NCI-H446 (cell line): Measurements from ENCODE around the gene PIAS3.
A peak's percentile ranks its signal among the peaks of the same experiment; 100 is the strongest.

ENCODE experiments used
- DNase-seq, 2 experiments: peaks; one replicate each; lab custom pipeline; 2025; lab: John Stamatoyannopoulos, UW

Gene PIAS3

DNA sequence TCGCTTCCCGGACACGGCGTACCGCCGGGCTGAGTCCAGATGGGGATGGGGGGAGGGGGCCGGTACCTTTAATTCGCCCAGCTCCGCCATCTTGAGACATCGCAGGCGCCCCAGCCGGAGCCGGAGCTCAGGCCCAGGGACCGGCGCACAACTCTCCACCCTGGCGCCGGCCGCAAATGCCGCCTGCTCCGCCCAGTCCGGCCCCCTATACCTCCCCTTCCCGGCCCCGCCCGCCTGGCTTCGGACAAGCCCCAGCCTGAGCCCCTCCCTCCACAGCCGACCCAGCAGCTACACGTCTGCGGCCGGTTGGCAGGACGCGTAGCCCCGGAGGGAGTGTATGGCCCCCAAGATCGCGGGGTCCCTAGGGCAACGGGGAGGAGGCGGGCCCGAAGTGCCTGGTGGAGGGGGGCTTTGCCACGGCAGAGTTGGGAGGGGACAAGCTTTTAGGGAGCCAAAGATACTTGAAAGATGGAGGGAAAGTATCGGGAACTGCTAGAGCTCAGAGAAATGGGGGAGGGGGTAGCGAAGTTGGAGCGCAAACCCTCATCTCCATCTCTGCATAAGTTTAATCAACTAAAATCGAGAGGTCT, at the start of gene PIAS3:
PIAS3 (minus strand) TSS at position 181 of the 590 bp plus-strand sequence; CDS start at position 90, 91 bp downstream.
- peak; percentile 84 to 95 for DNase-seq

DNA sequence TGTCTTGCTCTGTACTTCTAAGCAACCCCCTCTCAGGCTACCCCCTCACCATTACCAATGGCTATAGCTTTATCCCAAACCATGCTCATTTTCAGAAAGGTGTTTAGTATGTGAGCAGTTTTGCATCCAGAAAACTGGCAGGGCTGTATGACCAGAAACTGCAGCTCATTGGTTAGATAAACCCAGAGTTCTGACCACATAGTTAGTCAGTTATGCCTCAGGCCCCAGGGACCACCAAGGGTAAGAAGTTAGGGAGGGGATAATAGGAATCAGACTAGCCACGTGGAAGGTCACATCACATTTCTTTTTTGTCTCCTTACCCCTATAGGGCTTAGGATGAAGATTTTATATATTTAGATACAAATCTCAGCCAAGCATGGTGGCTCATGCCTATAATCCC, 49.8 kb upstream of the PIAS3 start:
- no peak for DNase-seq

DNA sequence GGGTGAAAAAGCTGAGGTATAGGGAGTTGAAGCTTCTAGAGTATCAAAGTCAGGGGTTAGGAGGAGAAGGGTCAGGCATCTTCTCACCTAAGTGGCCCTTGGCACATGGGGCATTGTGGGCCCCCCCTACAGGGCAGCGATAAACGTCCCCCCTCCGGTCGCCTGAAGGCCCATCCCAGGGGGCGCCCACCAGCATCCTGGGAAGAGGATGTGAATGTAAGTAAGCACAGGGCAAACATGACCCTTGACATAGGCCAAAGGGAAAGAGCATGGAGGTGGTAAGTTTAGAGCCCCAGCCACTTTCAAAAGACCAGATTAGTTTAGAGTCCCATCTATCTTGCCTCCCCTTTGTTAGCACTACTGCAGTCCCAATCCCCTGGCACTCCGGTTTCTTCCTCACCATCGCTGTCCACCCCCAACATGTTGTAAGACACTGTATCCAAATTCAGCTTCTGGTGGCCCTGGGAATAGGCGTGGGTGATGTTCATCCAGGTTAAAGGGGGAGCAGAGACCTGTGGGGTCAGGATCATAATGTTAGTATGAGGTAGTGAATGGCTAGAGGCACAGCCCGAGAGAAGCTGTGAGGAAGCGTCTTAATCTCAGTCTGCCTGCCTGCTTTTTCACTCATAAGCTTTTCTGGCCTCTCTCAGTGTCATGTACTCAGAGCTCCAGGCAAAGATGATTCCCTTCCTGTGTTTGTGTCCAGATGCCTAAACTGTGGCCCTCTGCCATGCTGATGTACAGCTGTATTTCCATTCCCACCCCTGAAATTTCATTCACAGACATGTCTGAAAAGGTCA, 48.3 kb upstream of the PIAS3 start:
- DNase-seq = no peak

DNA sequence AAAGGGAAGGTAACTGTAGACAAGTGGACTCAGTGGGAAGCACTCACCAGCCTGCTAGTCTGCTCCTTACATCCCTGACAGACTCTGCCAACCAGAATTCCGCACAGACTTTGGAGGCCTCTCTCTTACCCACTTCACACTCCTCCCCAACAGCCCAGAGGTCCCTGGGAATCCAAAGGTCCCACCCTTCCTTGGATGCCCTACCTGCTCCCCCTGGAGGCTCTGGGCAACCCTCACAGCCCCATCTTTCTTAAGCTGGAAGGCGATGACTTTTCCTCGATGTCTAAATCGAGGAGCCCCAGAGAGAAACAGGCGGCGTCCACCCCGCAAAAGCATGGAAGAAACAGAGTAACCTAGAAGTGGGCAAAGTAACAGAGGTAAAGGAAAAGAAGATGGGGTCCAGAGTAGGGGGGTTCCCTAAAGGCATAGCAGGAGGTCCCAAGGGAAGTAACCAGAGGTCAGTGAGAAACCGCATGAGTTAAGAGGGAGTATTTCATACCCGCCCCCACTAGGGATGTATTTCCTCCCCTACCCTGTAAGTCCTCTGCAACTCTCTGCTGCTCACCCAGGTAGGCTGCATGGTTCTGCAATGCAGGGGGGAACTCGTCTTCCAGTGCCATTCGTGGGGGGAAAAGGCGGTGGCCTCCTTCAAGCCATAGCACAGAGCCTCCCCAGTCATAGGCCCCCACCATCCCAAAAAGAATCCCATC, 42.6 kb upstream of the PIAS3 start:
- DNase-seq = no peak

DNA sequence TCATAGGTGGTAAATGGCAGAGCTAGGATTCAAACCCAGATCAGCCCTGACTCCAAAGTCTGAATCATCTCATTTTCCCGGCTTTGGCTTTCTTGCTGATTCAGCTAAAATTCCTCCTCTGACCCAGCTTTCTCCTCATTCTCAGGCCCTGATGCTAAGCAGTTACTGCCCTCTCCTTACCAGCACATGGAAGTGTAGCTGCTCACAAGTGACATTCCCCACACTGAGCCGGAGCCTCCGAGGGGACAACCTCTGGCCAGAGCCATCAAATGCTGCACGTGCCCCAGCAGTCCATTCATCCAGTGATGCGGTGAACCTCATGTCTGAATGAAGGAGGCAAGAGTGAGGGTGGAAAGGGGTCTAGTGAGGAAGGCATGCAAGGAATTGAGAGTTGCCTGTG, 39.9 kb upstream of the PIAS3 start:
- DNase-seq = no peak

DNA sequence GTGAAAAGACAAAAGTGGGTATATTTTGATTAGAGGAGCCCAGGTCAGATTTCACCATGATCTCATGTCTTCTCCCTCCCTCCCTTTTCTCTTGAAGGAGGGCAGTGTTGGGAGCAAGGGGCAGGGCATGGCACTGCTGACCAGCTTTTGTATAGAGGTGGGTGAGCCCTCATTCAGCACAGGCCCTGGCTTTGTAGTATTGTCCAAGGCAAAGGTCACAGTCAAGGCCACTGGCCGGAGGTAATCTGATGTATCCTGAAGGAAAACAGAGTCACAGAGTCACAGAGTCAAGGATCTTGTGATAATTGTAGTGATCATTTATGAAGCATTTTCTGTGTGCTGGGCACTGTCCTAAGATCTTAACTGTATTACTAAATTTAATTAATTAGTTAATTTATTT, 39.1 kb upstream of the PIAS3 start:
- DNase-seq = no peak

DNA sequence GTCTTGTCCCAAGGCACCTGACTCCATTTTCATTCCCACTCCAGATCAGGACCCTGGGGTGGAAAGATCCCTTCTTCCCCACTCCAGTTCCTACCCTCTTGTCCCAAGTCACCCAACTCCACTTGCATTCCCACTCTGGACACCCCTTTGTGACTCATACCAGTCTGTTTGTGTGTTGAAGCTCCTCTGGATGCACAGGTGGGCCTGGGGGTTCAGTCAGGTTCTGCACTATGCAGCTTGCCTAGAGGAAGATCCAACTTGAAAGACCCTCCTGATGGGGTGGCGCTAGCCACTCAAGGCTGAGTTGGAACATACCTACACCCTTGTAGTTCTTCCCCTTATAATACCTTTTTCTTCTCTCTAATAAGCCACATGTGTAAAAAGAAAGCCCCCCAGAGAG, 36.6 kb upstream of the PIAS3 start:
- no peak for DNase-seq

DNA sequence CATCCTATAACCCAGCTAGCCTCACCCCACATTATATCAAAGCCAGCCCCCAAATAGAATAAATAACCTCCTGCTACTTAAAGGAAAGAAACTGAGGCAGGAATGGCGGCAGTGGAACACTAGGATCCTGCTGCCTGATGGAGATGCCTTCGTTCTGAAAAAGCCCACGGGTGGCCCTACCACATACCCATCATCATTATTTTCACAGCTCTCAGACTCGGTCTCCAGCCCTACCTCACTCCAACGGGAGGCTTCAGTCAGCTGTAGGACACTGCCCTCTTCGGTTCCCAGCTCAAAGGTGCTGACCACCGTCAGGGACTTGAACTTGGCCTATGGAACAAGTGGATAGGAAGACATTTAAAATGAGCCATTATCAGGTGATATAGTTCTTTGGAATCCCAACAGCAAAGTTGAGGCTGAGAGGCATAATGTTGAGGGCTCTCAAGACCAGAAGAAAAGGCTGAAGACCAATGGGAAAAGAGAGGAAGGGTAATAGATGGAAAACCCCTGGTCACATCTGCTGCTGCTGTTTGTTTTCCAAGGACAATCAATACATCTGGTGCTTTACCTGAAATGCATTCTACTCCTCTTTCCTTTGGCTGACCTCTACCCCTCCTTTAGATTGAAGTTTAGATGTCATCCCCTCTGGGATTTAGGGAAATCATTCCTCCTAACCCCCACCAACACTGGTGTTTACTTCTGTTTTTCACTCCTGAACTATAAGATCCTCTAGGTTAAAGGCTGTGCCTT, 34.6 kb upstream of the PIAS3 start:
- no peak for DNase-seq

DNA sequence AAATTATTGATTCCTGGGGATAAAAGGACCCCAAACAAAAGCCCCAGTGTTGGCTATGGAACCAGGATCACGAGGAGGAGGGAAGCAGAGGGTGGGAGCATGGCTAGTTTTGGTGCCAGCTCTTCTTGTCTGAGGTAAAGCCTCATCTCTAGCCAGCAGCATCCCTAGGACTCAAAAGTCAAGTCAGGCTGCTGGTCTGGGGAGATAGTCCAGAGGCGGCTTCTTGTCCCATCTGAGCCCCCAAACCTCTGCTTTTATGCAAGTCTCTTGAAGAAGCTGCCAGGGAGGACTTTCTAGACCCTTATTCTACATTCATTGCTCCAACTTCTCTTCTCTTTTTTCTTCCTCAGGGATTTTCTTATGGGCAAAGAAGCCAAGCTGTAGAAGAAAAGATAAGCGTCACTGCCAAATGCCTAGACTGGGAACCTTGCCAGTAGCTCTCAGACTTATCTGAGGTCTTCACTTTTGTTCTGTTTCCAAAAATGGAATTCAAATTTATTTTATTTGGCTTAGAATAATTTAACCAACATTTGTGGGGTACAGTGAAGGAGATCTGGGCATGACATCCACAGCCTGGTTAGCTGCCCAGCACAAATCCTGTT, 33.7 kb upstream of the PIAS3 start:
- DNase-seq = peak; percentile 76 to 78

DNA sequence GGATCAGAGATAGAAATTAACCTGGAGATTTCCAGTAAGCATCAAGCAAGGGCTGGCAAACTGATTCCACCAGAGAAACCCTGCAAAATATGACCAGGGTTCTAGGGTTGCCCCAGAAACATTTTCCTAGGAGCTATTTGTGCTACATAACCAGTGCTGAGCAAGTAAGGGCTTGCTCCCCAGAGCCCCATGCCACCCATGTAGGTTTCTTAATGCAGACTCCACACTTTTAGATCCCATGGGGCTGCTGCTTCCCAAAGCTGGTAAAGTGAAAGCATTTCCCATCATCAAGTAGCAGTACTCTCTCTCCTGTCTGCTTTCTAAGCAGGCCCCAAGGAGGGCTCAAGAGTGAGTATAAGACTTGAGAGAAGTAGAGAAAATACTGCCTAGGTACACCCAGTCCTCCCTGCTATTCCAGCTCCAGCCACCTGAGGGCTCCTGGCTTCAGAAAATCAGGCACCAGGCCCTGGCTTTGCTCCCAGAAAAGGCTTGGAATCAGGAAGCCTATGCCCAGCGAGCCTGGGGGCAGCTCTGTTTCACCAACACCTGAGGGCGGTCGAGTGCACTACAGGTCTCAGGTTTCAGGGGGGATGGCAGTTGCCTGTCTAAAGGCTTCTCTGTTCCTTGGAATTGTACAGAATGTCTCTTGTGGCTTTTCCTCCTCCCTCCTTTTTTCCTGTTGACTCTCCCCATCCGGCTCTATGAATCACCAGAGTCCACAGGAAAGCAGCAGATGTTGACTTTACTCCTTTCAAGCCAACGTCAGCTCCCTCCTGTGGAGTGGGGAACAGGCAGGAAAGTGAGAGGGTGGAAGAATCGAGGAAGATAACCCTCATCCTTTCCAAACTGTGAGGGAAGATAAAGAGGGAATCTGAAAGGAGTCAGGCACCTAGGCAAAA, 33.0 kb upstream of the PIAS3 start:
- DNase-seq = peak; percentile 97

DNA sequence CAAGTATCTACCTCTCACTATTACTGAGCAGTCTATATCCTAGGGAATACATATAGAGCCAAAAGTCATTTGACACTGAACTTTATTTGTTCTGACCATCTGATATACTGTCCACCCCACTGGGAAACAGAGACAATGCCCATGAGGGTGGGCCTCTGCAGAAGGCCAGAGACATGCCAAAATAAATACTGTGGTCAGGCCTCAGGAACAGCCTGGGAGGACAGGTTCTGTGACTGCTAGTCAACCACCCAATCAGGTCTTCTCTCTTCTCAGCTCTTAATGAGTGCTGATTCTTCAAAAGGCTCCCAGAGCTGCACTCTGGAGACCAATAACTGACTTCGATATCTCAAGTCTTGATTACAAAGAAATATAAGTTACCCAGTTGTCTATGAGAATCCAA, 32.3 kb upstream of the PIAS3 start:
- no peak for DNase-seq

DNA sequence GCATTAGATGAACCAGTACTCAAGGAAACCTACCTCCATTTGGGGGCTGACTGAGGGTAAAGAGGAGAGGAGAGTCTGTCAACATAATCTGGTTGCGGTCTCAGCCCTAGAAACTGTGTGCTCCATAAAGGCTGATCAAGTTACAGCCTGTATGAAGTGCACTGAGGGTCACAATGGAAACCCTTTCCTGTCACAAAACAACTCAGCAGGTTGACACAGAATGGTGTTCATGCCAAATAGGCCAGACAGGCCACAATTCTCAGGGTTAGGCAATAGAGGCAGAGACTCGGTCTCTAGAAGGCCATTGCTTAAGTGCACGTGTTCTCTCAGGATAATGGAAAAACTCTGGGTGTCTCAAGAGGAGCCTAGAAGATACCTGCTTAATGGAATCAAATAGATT, 30.8 kb upstream of the PIAS3 start:
- no peak for DNase-seq

DNA sequence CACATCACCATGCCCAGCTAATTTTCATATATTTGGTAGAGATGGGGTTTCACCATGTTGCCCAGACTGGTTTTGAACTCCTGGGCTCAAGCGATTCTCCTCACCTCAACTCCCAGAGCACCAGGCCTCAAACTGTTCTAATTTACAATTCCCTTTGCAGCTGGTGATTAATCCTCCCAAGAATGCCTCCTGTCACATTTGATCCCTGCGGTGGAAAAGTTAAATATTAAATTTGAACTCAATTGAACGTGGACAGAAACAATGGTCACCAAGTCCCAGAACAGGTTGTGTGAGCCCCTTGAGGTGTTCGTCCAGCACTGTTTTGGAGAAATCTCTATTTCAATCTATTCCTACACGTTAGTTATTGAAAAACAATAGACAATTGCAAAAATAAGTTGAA, 28.8 kb upstream of the PIAS3 start:
- DNase-seq = no peak

DNA sequence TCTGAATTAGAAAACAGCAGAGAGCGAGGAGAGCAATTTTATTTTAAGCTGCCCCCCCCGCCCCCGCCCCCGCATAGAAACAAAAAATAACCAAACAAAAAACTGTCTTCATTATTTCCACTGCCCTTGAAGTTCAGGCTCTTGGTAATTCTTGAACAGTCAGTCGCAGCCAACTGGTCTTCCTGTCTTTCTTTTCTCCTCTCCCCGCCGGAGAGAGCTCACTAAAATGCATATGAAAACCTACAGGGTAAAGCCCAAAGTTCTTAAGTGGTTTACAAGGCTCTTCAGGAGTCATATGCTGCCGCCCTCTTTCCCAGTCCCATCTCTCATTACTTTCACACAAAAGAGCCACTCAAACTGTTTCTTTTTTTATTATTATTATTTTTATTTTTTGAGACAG, 27.9 kb upstream of the PIAS3 start:
- no peak for DNase-seq

DNA sequence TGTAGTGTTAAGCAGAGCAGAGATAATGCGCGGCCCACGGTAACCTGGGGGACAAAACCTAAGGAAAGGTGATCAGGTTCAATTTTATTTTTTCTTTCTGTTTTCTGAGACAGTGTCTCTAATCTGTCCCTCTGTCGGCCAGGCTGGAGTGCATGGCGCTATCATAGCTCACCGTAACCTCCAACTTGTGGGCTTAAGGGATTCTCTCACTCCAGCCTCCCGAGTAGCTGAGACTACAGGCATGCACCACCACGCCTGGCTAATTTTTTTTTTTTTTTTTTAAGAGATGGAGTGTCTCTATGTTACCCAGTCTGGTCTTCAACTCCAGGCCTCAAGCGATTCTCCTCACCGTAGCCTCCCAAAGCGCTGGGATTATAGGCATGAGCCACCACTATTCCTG, 27.5 kb upstream of the PIAS3 start:
- no peak for DNase-seq

DNA sequence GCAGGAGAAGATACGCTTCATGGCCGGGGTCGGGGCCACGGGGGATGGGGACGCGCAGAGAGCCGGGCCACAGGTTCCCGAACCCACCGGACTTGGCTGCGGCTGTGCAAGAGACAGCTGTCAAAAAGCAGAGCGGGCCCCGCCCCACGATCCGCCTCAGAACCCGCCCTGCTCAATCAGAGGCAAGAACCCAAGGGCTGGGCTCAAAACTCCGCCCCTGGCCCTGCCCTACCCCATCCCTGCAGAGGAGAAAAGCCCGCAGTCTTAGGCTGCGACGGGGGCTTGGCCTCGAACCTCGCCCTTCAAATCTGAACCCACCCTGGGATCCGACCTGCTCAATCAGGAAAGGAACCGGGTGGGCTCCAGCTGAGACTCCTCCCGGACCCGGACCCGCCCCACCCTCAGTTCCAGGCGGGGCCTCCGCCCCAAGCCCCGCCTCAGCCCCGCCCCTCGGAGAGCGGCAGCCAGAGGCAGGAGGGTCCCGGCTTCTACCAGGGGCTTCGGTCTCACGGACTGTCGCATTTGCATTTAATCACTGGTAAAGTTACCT, 26.9 kb upstream of the PIAS3 start, which contains the start of gene ANKRD35:
ANKRD35 (minus strand) TSS at position 129 of the 550 bp plus-strand sequence; CDS start at position 21, 108 bp downstream.
- peak; percentile 43 to 83 for DNase-seq

DNA sequence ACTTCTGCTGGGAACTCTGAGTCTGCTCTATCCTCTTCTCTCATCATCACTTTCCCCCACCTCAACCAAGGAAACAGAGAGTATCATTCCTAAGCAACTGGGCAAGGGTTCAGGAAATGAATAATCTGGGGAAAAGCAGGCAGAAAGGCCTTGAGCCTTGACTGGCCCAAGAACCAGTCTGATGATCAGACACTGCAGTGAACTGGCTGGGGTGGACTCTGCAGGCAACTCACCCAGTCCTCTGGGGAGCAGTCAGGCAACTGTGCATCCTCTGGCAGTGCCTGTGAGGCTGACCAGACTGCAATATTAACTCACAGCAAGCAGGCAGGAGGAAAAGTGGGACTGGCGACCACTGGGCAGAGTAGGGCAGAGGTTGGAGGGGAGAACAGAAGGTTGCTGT, 25.8 kb upstream of the PIAS3 start:
- DNase-seq = no peak

DNA sequence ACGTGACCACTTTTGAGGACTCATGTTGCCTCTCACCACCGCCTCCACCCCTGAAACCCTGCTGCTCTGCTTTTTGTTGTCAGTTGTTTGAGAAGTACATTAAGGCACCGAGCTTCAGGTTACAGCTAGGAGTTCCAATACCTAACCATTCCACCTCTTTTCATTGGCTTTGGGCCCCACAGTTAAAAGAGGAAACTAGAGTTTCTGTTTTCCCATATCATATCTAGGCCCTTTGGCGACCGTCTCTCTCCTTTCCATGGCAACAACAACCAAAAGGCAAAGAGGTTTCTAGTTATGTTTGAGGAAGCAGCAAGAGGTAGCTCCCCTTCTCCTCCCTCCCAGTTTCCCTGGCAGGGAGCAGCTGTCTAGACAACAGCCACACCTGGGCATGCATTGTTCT, 20.9 kb upstream of the PIAS3 start:
- no peak for DNase-seq

DNA sequence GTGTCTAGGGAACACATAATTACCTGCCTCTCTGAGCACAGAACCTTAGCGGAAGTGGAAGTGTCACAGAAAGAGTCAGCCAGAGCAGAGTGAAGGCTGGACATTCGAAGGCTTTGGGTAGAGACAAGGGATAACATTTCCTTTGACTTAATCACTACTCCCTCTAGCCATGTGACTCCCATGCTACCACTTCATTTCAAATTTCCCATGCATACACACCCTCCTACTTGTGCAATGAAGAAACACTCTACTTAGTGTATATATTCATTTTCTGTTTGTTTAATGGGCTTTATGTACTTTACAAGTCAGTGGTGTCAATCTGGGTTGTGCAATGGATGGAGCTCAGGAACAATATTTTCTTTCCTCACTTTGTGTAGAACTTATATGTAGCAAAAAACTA, 19.8 kb upstream of the PIAS3 start:
- DNase-seq = no peak

DNA sequence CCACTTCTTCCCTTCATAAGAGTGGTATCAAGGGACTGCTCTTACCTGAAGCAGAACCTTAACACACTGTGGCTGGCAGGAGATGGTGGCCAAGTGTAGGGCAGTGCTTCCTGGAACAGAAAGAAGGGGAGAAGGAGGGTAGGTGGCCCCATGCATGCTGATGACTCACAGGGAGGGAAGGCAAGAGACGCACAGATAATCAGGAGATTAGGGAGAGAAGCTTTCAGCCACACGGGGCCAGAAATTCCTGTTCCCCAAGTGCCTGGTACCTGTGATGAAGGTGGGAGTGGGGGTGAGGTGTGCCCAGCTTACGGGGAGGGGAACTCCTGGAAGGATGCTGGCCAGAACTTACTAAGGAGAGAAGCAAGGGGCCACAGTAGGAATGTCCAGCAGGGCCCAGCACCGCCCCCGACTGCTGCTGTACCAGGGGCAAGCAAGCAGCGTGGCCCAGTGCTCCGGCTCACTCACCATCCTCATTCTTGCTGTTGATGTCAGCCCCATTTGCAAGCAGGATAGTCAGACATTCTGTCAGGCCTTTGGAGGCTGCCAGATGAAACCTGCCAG, 19.1 kb upstream of the PIAS3 start:
- no peak for DNase-seq
